HepG2 (cell line): ENCODE data around the gene CC2D1B. TPM values are rescaled to one million over a fixed set of nuclear protein-coding genes. Genes with fewer than 3 reads are reported as not detected.

Experiments used
- ATAC-seq: fragments of 200-7000 bp; cut with Tn5 transposase; 3 replicates; pipeline ENCODE4 v1.9.1; 2020; ENCODE audit warnings: mild to moderate bottlenecking, moderate library complexity
- BruUV-seq: library from RNA; stranded (reverse); fragments of 400-500 nt; replicated peaks from 2 replicates; lab custom pipeline; 2021; lab: Mats Ljungman, UMichigan
- CTCF ChIA-PET: fragments of 300-600 bp; formaldehyde crosslinking; extraction: SDS; loops from one replicate; lab custom pipeline; 2021; ENCODE audit warnings: low total read pairs, inconsistent platforms, low intra/inter-chr PET ratio; lab: Yijun Ruan, JAX
- POLR2A ChIA-PET: fragments of 350-600 bp; sonication (Branson Sonifier 250); formaldehyde crosslinking; loops from one replicate; lab custom pipeline; 2020; ENCODE audit warnings: antibody characterized with exemption, inconsistent platforms; lab: Yijun Ruan, JAX
- DNase-seq: peaks from one replicate; pipeline ENCODE4 v3.0.0-alpha.2; 2015; ENCODE audit warnings: low spot score
- FAIRE-seq: peaks from 3 replicates; lab custom pipeline; 2011; peaks lifted over from hg19 to GRCh38; lab: Jason Lieb, UNC
- H2AFZ ChIP-seq: one replicate; pipeline ENCODE4 v1.6.1; 2011; ENCODE audit warnings: low read length, inconsistent platforms
- H3K27ac ChIP-seq: fragments of 300-600 bp; 3 replicates; pipeline ENCODE4 v1.8.0; 2011; ENCODE audit warnings: mixed run types, mild to moderate bottlenecking, mixed read lengths, low read length, inconsistent platforms; ENCODE audit not compliant: insufficient read depth; ENCODE audit errors: extremely low read length
- H3K27me3 ChIP-seq, 2 experiments: fragments of 200-600 bp in 1 of 2; 2 replicates in 1 of 2; 3 replicates in 1 of 2; pipeline versions ENCODE4 v1.6.0 to v1.8.0; 2011; ENCODE audit warnings: low read length in 2 of 2, mild to moderate bottlenecking in 2 of 2, moderate library complexity in 2 of 2, inconsistent platforms in 1 of 2; ENCODE audit not compliant: insufficient read depth in 2 of 2, control insufficient read depth in 1 of 2
- H3K36me3 ChIP-seq, 2 experiments: fragments of 200-600 bp in 1 of 2; replicated peaks in 1 of 2; 2 replicates in 1 of 2; 3 replicates in 1 of 2; pipeline versions ENCODE4 v1.5.1 to v1.8.0; 2011; ENCODE audit warnings: low read length in 2 of 2, inconsistent platforms in 1 of 2; ENCODE audit not compliant: insufficient read depth in 2 of 2, control insufficient read depth in 1 of 2
- H3K4me1 ChIP-seq: 2 replicates; pipeline ENCODE4 v1.5.1; 2012; ENCODE audit warnings: low read length, inconsistent platforms; ENCODE audit not compliant: insufficient read depth
- H3K4me2 ChIP-seq: 2 replicates; pipeline ENCODE4 v1.6.0; 2011; ENCODE audit warnings: low read depth, low read length, inconsistent platforms
- H3K4me3 ChIP-seq, 3 experiments: fragments of 200-600 bp in 1 of 3; sonication (generic), shearing (Covaris generic) in 1 of 3; replicated peaks in 1 of 3; 2 replicates each; pipeline ENCODE4 v1.5.1; 2011 to 2016; ENCODE audit warnings: low read length in 3 of 3, inconsistent platforms in 2 of 3, low read depth in 2 of 3, mild to moderate bottlenecking in 2 of 3, control low read depth in 1 of 3, mixed read lengths in 1 of 3; ENCODE audit not compliant: insufficient read depth in 1 of 3
- H3K79me2 ChIP-seq: one replicate; pipeline ENCODE4 v1.6.1; 2011; ENCODE audit warnings: low read length, inconsistent platforms; ENCODE audit not compliant: insufficient read depth
- H3K9ac ChIP-seq: 2 replicates; pipeline ENCODE4 v1.6.0; 2011; ENCODE audit warnings: mild to moderate bottlenecking, low read depth, low read length, inconsistent platforms; ENCODE audit not compliant: insufficient read depth
- H3K9me3 ChIP-seq: 2 replicates; pipeline ENCODE4 v1.5.1; 2012; ENCODE audit warnings: mild to moderate bottlenecking, low read length
- H4K20me1 ChIP-seq: 2 replicates; pipeline ENCODE4 v1.6.0; 2011; ENCODE audit warnings: inconsistent platforms, mild to moderate bottlenecking, low read length, moderate library complexity; ENCODE audit not compliant: insufficient read depth
- DMAP1 ChIP-seq: IDR thresholded peaks from 2 replicates; pipeline ENCODE4 v1.6.1; 2016
- DPF2 ChIP-seq: sonication (generic); formaldehyde crosslinking; IDR thresholded peaks from 2 replicates; pipeline ENCODE4 v1.4.0; 2020; ENCODE audit warnings: mild to moderate bottlenecking, low read depth, missing genetic modification reagents, borderline replicate concordance
- FIP1L1 ChIP-seq: fragments of 200-400 bp; formaldehyde crosslinking; IDR thresholded peaks from 2 replicates; pipeline ENCODE4 v1.6.1; 2018; ENCODE audit warnings: low read depth, mild to moderate bottlenecking, low read length, moderate library complexity, borderline replicate concordance; ENCODE audit not compliant: insufficient read depth
- GATA4 ChIP-seq: sonication (generic); IDR thresholded peaks from 2 replicates; pipeline ENCODE4 v1.6.1; 2016; ENCODE audit warnings: antibody characterized with exemption, low read depth, borderline replicate concordance
- HOXA3 ChIP-seq: sonication (generic); formaldehyde crosslinking; IDR thresholded peaks from 2 replicates; pipeline ENCODE4 v1.5.0; 2020; ENCODE audit warnings: missing genetic modification reagents
- JARID2 ChIP-seq: sonication (generic); formaldehyde crosslinking; IDR thresholded peaks from 2 replicates; pipeline ENCODE4 v1.8.1; 2023; ENCODE audit warnings: missing genetic modification reagents, inconsistent platforms; ENCODE audit not compliant: insufficient replicate concordance
- NR2F6 ChIP-seq, 2 experiments: IDR thresholded peaks; 2 replicates each; pipeline ENCODE4 v1.6.1; 2016; ENCODE audit warnings: antibody characterized with exemption in 1 of 2, mild to moderate bottlenecking in 1 of 2
- NR3C1 ChIP-seq: sonication (generic); formaldehyde crosslinking; IDR thresholded peaks from 2 replicates; pipeline ENCODE4 v1.4.0; 2020; ENCODE audit warnings: missing genetic modification reagents
- RNF2 ChIP-seq: fragments of 450-650 bp; conservative IDR thresholded peaks from 2 replicates; pipeline ENCODE4 v1.6.1; 2016; ENCODE audit warnings: low read depth
- SAP130 ChIP-seq: IDR thresholded peaks from 2 replicates; pipeline ENCODE4 v1.6.1; 2016; ENCODE audit warnings: low read depth
- SRSF9 ChIP-seq: fragments of 200-400 bp; formaldehyde crosslinking; IDR thresholded peaks from 2 replicates; pipeline ENCODE4 v1.6.1; 2018; ENCODE audit warnings: borderline replicate concordance, mild to moderate bottlenecking, low read depth, low read length; ENCODE audit not compliant: insufficient read depth, poor library complexity, severe bottlenecking
- SSRP1 ChIP-seq: IDR thresholded peaks from 2 replicates; pipeline ENCODE4 v1.6.1; 2016; ENCODE audit warnings: control low read depth
- ZBTB7A ChIP-seq: sonication (generic); formaldehyde crosslinking; IDR thresholded peaks from 2 replicates; pipeline ENCODE4 v1.8.0; 2022; ENCODE audit warnings: mild to moderate bottlenecking, missing genetic modification reagents
- ZNF10 ChIP-seq: sonication (generic); formaldehyde crosslinking; IDR thresholded peaks from 2 replicates; pipeline ENCODE4 v1.4.0; 2020; ENCODE audit warnings: mild to moderate bottlenecking, low read depth, missing genetic modification reagents, borderline replicate concordance
- ZNF260 ChIP-seq: sonication (generic); formaldehyde crosslinking; IDR thresholded peaks from 2 replicates; pipeline ENCODE4 v1.4.0; 2020; ENCODE audit warnings: missing genetic modification reagents, low read depth, mild to moderate bottlenecking, borderline replicate concordance
- WGBS: methylation state at CpG from one replicate; pipeline ENCODE4 v1.1.6; 2017; ENCODE audit warnings: low lambda C conversion rate; 5-methylcytosine and 5-hydroxymethylcytosine counted together
- in situ Hi-C: cut with HindIII; loops from 2 replicates; pipeline ENCODE4 v1.10.0; 2017; ENCODE audit warnings: low pct_unique_long_range_greater_than_20kb; ENCODE audit not compliant: extremely low pct_ligation_motif_present
- intact Hi-C: fragments of 100-400 bp; cut with micrococcal nuclease; formaldehyde crosslinking; loops from one replicate; pipeline ENCODE4 v1.10.0; 2022; ENCODE audit not compliant: unreplicated experiment
- polyA plus RNA-seq, 8 experiments: library from polyadenylated mRNA; depleted of rRNA in 3 of 8; stranded (reverse) in 7 of 8; unstranded in 1 of 8; fragments of >200 nt; fragmentation: Illumina TruSeq in 4 of 8; extraction: Trizol in 4 of 8; gene quantifications; 2 replicates each; pipeline versions ENCODE4 v1.2.1 to v1.2.3, GENCODE V29; 2011 to 2016; ENCODE audit warnings: low read depth in 4 of 8, missing spikeins in 1 of 8, mixed read lengths in 1 of 8; ENCODE audit not compliant: insufficient read depth in 1 of 8
- total RNA-seq, 5 experiments: library from RNA; depleted of rRNA; stranded (reverse); fragments of >200 nt; fragmentation: Illumina TruSeq; extraction: Trizol; gene quantifications; 2 replicates each; pipeline ENCODE4 v1.2.3, GENCODE V29; 2016; ENCODE audit warnings: low read depth in 1 of 5
- TF ChIP-seq, protein P1 (sequence below): sonication (generic); formaldehyde crosslinking; IDR thresholded peaks from 2 replicates; pipeline ENCODE4 v1.9.0; 2021; ENCODE audit warnings: missing genetic modification reagents, borderline replicate concordance

Gene CC2D1B
- total and polyA plus RNA-seq, 2 of the 13 experiments (the other 11 are each of a cell fraction or from before 2014, with no cell fraction given) = 7.2 to 19.2 TPM

DNA sequence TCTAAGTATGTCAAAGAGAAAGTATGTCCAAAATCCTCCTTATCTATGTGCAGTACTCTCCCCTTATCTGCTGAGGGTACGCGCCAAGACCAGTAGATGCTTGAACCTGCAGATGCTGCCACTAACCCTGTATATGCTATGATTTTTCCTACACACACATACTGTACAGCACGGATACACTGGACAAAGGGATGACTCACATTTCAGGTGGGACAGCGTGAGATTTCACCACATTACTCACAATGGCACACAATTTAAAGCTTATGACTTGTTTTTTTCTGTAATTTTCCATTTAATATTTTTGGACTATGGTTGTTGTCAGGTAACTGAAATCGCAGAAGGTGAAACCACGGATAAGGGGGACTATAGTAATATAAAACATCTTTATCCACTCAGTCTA lies 34.1 kb upstream of the CC2D1B start:
- POLR2A ChIA-PET = no interaction called here
- in situ Hi-C loops = no loop called here
- TF ChIP-seq JARID2 (CRISPR knock-in tag) (no peak), GATA4 (no peak), NR3C1 (CRISPR knock-in tag) (no peak), SSRP1 (CRISPR knock-in tag) (no peak), ZNF10 (CRISPR knock-in tag) (no peak), SAP130 (CRISPR knock-in tag) (no peak), DMAP1 (no peak), ZNF260 (CRISPR knock-in tag) (no peak), FIP1L1 (no peak), ZBTB7A (CRISPR knock-in tag) (no peak), HOXA3 (no peak), NR2F6 (IDR thresholded peaks at IDR 0.05) (no peak), NR2F6 (CRISPR knock-in tag; IDR thresholded peaks at IDR 0.05) (no peak), RNF2 (no peak), DPF2 (CRISPR knock-in tag) (no peak), SRSF9 (no peak)
- TF ChIP-seq, protein P1, sequence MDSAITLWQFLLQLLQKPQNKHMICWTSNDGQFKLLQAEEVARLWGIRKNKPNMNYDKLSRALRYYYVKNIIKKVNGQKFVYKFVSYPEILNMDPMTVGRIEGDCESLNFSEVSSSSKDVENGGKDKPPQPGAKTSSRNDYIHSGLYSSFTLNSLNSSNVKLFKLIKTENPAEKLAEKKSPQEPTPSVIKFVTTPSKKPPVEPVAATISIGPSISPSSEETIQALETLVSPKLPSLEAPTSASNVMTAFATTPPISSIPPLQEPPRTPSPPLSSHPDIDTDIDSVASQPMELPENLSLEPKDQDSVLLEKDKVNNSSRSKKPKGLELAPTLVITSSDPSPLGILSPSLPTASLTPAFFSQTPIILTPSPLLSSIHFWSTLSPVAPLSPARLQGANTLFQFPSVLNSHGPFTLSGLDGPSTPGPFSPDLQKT (CRISPR knock-in tag) = no peak
- TF ChIP-seq, all 625 proteins: peak for 0
- H2AFZ ChIP-seq = no peak overlapping the region
- no TSS peak for BruUV-seq
- peaks cover 2 to 48% of the 10 kb centered on the region in 2 experiments; a peak in 4 of 5 replicates for H3K36me3 ChIP-seq
- no peaks in the 10 kb centered on the region for H4K20me1 ChIP-seq
- no peak overlapping the region for H3K27ac ChIP-seq
- CTCF ChIA-PET = no interaction called here
- WGBS = 96% methylated on average over 6 of the region's 6 CpGs
- DNase-seq = no peak
- H3K4me2 ChIP-seq = no peak overlapping the region
- ATAC-seq = no peak
- no peak overlapping the region for H3K4me3 ChIP-seq
- intact Hi-C loops = loop anchor here (10.0 kb wide), 1 partner anchor 285 kb away; no protein-coding TSS in a partner anchor
- no peak for FAIRE-seq
- H3K9me3 ChIP-seq = no peaks in the 10 kb centered on the region
- H3K4me1 ChIP-seq = peaks cover 18% of the 10 kb centered on the region
- H3K79me2 ChIP-seq = peaks cover 25% of the 10 kb centered on the region
- peaks cover 0 to 4% of the 10 kb centered on the region in 2 experiments; a peak in 1 of 5 replicates for H3K27me3 ChIP-seq
- no peak overlapping the region for H3K9ac ChIP-seq
